Caco-2 (cell line): Measurements from ENCODE around the gene PLG. TPM values are rescaled to one million over a fixed set of nuclear protein-coding genes. Genes with fewer than 3 reads are reported as not detected.

Source experiments
- BruUV-seq: library from RNA; stranded (reverse); fragments of 400-500 nt; replicated peaks from 2 replicates; lab custom pipeline; 2021; lab: Mats Ljungman, UMichigan
- CTCF ChIA-PET: fragments of 300-600 bp; sonication (Branson Sonifier 250); formaldehyde crosslinking; loops from one replicate; lab custom pipeline; 2022; ENCODE audit warnings: antibody characterized with exemption; lab: Charles Lee
- POLR2A ChIA-PET: fragments of 300-600 bp; sonication (Branson Sonifier 250); formaldehyde crosslinking; loops from one replicate; lab custom pipeline; 2022; ENCODE audit warnings: antibody characterized with exemption; lab: Charles Lee
- DNase-seq, 2 experiments: peaks; one replicate each; pipeline versions ENCODE4 v3.0.0 to v3.0.0-alpha.2; 2020 to 2022
- H3K27me3 ChIP-seq: replicated peaks from 2 replicates; pipeline ENCODE4 v1.6.0; 2011; ENCODE audit warnings: low read length; ENCODE audit not compliant: control insufficient read depth, insufficient read depth
- H3K36me3 ChIP-seq: 2 replicates; pipeline ENCODE4 v1.5.1; 2011; ENCODE audit warnings: low read length; ENCODE audit not compliant: control insufficient read depth, insufficient read depth
- H3K4me1 ChIP-seq: fragments of 250-450 bp; sonication (Bioruptor Pico); 2 replicates; pipeline ENCODE4 v1.5.1; 2020; ENCODE audit warnings: mild to moderate bottlenecking
- H3K4me3 ChIP-seq: 2 replicates; pipeline ENCODE4 v1.5.1; 2011; ENCODE audit warnings: low read depth, mild to moderate bottlenecking, control low read depth, low read length
- H3K9me3 ChIP-seq: fragments of 250-450 bp; sonication (Bioruptor Pico); 2 replicates; pipeline ENCODE4 v1.5.1; 2020; ENCODE audit warnings: mild to moderate bottlenecking, moderate library complexity
- H3K27ac Mint-ChIP-seq: one replicate; pipeline ENCODE4 v1.8.0; 2022; ENCODE audit warnings: mixed read lengths; ENCODE audit not compliant: unreplicated experiment
- H3K27me3 Mint-ChIP-seq: one replicate; pipeline ENCODE4 v1.8.0; 2022; ENCODE audit warnings: mixed read lengths; ENCODE audit not compliant: insufficient read depth, unreplicated experiment
- H3K36me3 Mint-ChIP-seq: one replicate; pipeline ENCODE4 v1.8.0; 2022; ENCODE audit warnings: mild to moderate bottlenecking, mixed read lengths; ENCODE audit not compliant: insufficient read depth, unreplicated experiment
- H3K4me1 Mint-ChIP-seq: one replicate; pipeline ENCODE4 v1.8.0; 2022; ENCODE audit warnings: low read depth, mixed read lengths; ENCODE audit not compliant: unreplicated experiment
- H3K4me3 Mint-ChIP-seq: one replicate; pipeline ENCODE4 v1.8.0; 2022; ENCODE audit warnings: mild to moderate bottlenecking, moderate library complexity, mixed read lengths; ENCODE audit not compliant: unreplicated experiment
- H3K9me3 Mint-ChIP-seq: one replicate; pipeline ENCODE4 v1.8.0; 2022; ENCODE audit warnings: mixed read lengths; ENCODE audit not compliant: unreplicated experiment
- intact Hi-C: fragments of 100-400 bp; cut with micrococcal nuclease; formaldehyde crosslinking; loops from one replicate; pipeline ENCODE4 v1.10.0; 2022; ENCODE audit not compliant: unreplicated experiment
- total RNA-seq: library from RNA; stranded (reverse); gene quantifications from 2 replicates; pipeline ENCODE4 v1.2.3, GENCODE V29; 2022
- TF ChIP-seq, protein P1 (sequence below), 2 experiments: fragments of 200-600 bp in 1 of 2; IDR thresholded peaks; 1 replicate in 1 of 2; 2 replicates in 1 of 2; pipeline versions ENCODE4 v1.5.1 to v1.8.0; 2011 to 2022; ENCODE audit warnings: antibody characterized with exemption in 1 of 2, control low read depth in 1 of 2, inconsistent platforms in 1 of 2, low read depth in 1 of 2, low read length in 1 of 2, mild to moderate bottlenecking in 1 of 2, moderate library complexity in 1 of 2; ENCODE audit not compliant: insufficient read depth in 1 of 2, severe bottlenecking in 1 of 2, unreplicated experiment in 1 of 2

PLG gene
- total RNA-seq, 1 experiment from 2014 or later, result not detected

- H3K9me3 ChIP-seq, result no peaks in the 10 kb centered on the region
- H3K4me3 ChIP-seq, result no peak overlapping the region
- ChIA-PET POLR2A (no interaction called here), CTCF (no interaction called here)
- peaks cover 8% of the 10 kb centered on the region for H3K9me3 Mint-ChIP-seq
- peaks cover 21% of the 10 kb centered on the region for H3K27me3 Mint-ChIP-seq
- no TSS peak for BruUV-seq
- DNase-seq, result no peak
- intact Hi-C loops, result no loop called here
- no peak overlapping the region for H3K4me3 Mint-ChIP-seq
- no peaks in the 10 kb centered on the region for H3K4me1 ChIP-seq
- H3K27ac Mint-ChIP-seq, result no peak overlapping the region
- no peaks in the 10 kb centered on the region; the same call in 1 of the 2 replicates for H3K27me3 ChIP-seq
- no peaks in the 10 kb centered on the region for H3K36me3 ChIP-seq
- TF ChIP-seq, protein P1, sequence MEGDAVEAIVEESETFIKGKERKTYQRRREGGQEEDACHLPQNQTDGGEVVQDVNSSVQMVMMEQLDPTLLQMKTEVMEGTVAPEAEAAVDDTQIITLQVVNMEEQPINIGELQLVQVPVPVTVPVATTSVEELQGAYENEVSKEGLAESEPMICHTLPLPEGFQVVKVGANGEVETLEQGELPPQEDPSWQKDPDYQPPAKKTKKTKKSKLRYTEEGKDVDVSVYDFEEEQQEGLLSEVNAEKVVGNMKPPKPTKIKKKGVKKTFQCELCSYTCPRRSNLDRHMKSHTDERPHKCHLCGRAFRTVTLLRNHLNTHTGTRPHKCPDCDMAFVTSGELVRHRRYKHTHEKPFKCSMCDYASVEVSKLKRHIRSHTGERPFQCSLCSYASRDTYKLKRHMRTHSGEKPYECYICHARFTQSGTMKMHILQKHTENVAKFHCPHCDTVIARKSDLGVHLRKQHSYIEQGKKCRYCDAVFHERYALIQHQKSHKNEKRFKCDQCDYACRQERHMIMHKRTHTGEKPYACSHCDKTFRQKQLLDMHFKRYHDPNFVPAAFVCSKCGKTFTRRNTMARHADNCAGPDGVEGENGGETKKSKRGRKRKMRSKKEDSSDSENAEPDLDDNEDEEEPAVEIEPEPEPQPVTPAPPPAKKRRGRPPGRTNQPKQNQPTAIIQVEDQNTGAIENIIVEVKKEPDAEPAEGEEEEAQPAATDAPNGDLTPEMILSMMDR (IDR thresholded peaks at IDR 0.05; ENCODE audit: insufficient read depth in 1 of 2, low read depth in 1 of 2, low read length in 1 of 2, severe bottlenecking in 1 of 2, unreplicated experiment in 1 of 2), result no peak
- H3K36me3 Mint-ChIP-seq, result no peaks in the 10 kb centered on the region
- no peaks in the 10 kb centered on the region for H3K4me1 Mint-ChIP-seq
These were observed 53.1 kb downstream of the PLG start for GRCh38 chr6:160755165-160755564.

- DNase-seq, result no peak
- H3K4me1 ChIP-seq, result no peaks in the 10 kb centered on the region
- CTCF ChIA-PET, result no interaction called here
- H3K9me3 ChIP-seq, result no peaks in the 10 kb centered on the region
- H3K27me3 Mint-ChIP-seq, result peaks cover 19% of the 10 kb centered on the region
- BruUV-seq, result no TSS peak
- H3K4me3 ChIP-seq, result no peak overlapping the region
- H3K4me1 Mint-ChIP-seq, result no peaks in the 10 kb centered on the region
- TF ChIP-seq, protein P1 (IDR thresholded peaks at IDR 0.05; ENCODE audit: insufficient read depth in 1 of 2, low read depth in 1 of 2, low read length in 1 of 2, severe bottlenecking in 1 of 2, unreplicated experiment in 1 of 2), result no peak
- POLR2A ChIA-PET, result no interaction called here
- peaks cover 9% of the 10 kb centered on the region for H3K9me3 Mint-ChIP-seq
- H3K36me3 ChIP-seq, result no peaks in the 10 kb centered on the region
- no peaks in the 10 kb centered on the region; the same call in 1 of the 2 replicates for H3K27me3 ChIP-seq
- H3K27ac Mint-ChIP-seq, result no peak overlapping the region
- H3K4me3 Mint-ChIP-seq, result no peak overlapping the region
- intact Hi-C loops, result no loop called here
- H3K36me3 Mint-ChIP-seq, result no peaks in the 10 kb centered on the region
These were observed 54.0 kb downstream of the PLG start for GRCh38 chr6:160756021-160756420.

DNA sequence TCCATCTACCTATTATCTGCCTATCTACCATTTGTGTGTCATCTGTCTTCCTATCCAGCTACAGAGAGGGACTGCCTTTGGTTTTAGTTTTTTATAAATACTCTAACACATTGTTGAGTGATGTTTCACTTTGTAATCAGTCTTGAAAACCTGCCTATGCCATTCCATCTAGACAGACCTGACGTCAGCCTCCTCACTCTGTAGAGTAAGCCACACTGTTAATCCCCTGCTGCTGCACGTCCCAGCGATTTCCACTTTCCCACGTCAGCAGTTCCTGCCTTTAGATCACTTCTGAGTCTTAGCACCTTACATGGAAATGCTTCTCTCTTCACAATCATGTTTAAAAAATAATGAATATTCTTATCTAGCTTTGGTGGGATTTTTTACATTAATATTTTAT lies 54.8 kb downstream of the PLG start:
- POLR2A ChIA-PET, result no interaction called here
- BruUV-seq, result no TSS peak
- Mint-ChIP-seq H3K36me3 (no peaks in the 10 kb centered on the region), H3K27me3 (peaks cover 18% of the 10 kb centered on the region), H3K9me3 (peaks cover 16% of the 10 kb centered on the region), H3K4me1 (no peaks in the 10 kb centered on the region), H3K27ac (no peak overlapping the region), H3K4me3 (no peak overlapping the region)
- no peaks in the 10 kb centered on the region; the same call in 1 of the 2 replicates for H3K27me3 ChIP-seq
- no peaks in the 10 kb centered on the region for H3K4me1 ChIP-seq
- CTCF ChIA-PET, result no interaction called here
- no peaks in the 10 kb centered on the region for H3K9me3 ChIP-seq
- TF ChIP-seq, protein P1 (IDR thresholded peaks at IDR 0.05; ENCODE audit: insufficient read depth in 1 of 2, low read depth in 1 of 2, low read length in 1 of 2, severe bottlenecking in 1 of 2, unreplicated experiment in 1 of 2), result no peak
- H3K4me3 ChIP-seq, result no peak overlapping the region
- H3K36me3 ChIP-seq, result no peaks in the 10 kb centered on the region
- no peak for DNase-seq
- intact Hi-C loops, result no loop called here
